Glomerular endothelial cell (primary cell): Measurements from ENCODE around the gene INPP4A. TPM values are rescaled to one million over a fixed set of nuclear protein-coding genes. Genes with fewer than 3 reads are reported as not detected.
A peak's percentile ranks its signal among the peaks of the same experiment; 100 is the strongest.
"Not testable (repeated sequence)": the region's sequence is repeated elsewhere in the genome, so short reads cannot be mapped to it uniquely, and the experiment has no call there.

Experiments used
- DNase-seq: peaks from one replicate; pipeline ENCODE4 v3.0.0-alpha.2; 2011; ENCODE audit warnings: low read depth, low spot score; ENCODE audit errors: extremely low read depth
- total RNA-seq: library from RNA; depleted of rRNA; stranded (reverse); fragments of >200 nt; gene quantifications from 2 replicates; pipeline ENCODE4 v1.2.3, GENCODE V29; 2015

Gene INPP4A
- total RNA-seq = 21.9 and 30.6 TPM in 2 replicates

DNA sequence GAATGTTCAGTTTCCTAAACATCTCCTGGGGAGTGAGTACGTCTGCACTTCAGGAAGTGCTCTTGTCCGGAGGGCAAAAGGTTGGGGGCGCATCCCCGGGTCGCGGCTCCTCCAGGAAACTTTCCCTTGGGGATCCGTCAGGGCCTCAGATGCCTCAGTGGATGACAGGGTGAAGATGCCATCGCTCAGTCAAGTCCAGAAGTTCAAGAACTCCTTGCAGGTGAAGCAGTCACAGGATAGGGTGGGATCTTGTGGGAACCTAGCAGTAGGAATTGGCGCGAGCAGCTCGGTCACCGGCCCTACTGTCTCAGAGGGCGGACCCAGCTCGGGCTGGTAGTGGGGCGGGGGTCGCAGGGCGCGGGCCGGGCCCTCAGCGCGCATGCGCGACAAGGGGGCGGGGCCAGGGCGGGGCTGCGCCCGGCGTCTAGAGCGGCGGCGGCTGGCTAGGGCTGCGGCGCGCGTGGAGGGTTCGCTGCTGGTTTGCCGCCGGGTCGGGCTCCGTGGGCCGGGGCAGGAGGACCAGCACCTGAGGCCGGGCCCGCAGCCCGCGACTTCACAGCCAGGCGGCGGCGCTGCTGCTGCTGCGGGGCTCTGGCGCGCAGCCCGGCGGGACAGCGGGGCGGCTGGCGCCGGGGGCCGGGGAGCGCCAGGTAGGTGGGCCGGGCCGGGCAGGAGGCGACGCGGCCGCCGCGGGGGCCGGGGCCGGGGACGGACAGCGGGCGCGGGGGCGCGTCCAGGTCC is at the start of gene INPP4A:
INPP4A (plus strand) TSS at position 423 of the 741 bp plus-strand sequence. CDS start 75,191 bp downstream, outside the sequence.
- no peak for DNase-seq

GRCh38 chr2:98395977-98396376 is 48.7 kb upstream of the INPP4A start:
- no peak for DNase-seq

DNA sequence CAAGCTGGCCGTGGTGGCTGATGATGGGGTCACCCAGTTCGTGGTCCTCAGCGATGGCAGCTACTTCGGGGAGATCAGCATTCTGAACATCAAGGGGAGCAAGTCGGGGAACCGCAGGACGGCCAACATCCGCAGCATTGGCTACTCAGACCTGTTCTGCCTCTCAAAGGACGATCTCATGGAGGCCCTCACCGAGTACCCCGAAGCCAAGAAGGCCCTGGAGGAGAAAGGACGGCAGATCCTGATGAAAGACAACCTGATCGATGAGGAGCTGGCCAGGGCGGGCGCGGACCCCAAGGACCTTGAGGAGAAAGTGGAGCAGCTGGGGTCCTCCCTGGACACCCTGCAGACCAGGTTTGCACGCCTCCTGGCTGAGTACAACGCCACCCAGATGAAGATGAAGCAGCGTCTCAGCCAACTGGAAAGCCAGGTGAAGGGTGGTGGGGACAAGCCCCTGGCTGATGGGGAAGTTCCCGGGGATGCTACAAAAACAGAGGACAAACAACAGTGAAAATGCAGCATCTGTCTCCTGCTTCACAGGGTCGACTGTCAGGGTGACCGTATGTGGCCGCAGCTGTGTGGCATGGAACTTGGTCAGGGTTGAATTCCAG is 47.8 kb upstream of the INPP4A start:
- no peak for DNase-seq

DNA sequence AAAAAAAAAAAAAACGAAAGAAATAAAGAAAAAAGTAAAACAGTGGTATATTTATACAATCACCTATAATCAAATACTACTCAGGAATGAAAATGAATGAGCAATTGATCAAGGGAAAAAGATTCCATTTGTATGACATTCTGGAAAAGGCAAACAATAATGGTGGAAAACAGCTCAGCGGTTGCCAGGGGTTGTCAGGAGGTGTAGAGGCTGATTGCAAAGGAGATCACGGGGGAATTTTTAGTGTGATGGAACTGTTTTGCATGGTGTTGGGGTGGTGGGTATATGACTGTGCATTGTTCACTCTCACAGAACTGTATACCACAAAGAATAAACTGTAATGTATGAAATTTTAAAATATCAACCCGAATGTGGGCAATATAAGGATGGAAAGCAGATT is 45.5 kb upstream of the INPP4A start:
- DNase-seq = no peak

GRCh38 chr2:98403878-98404277 is 40.8 kb upstream of the INPP4A start:
- no peak for DNase-seq

DNA sequence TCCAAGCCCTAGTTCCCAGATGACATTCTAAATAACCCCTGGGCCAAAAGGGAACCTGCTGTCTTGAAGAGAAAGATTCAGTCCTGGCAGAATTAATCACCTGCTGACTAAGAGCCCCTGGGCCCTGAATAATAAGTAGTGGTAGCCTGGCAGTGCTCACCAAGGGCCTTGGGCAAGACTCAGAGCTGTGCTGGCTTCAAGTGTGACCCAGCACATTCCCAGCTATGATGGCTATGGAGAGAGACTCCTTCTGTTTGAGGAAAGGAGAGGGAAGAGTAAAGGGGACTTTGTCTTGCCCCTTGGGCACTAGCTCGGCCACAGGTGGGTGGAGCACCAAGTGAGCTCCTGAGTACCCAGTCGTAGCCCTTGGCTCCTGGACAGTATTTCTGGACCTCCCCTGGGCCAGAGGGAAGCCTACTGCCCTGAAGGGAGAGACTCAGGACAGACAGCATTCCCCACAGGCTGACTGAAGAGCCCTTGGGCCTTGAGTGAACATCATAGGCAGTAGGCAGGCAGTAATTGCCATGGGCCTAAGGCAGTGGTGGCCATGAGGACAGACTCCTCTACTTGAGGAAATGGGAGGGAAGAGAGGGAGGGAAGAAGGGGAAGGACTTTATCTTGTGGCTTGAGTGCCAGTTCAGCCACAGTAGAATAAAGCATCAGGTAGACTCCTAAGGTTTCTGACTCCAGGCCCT is 40.0 kb upstream of the INPP4A start:
- DNase-seq = no peak

DNA sequence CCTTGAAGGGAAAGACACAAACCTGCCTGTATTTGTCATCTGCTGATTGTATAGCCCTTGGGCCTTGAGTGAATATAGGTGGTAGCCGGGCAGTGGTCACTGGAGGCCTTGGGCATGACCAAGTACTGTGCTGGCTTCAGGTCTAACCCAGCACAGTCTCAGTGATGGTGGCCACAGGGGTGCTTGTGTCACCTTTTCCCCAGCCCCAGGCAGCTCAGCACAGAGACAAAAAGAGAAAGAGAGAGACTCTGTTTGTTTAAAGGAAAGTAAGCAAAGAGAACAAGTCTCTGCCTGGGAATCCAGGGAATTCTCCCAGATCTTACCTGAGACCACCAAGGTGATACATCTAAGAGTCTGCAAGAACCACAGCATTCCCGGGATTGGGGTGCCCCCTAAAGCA is 39.4 kb upstream of the INPP4A start:
- no peak for DNase-seq

DNA sequence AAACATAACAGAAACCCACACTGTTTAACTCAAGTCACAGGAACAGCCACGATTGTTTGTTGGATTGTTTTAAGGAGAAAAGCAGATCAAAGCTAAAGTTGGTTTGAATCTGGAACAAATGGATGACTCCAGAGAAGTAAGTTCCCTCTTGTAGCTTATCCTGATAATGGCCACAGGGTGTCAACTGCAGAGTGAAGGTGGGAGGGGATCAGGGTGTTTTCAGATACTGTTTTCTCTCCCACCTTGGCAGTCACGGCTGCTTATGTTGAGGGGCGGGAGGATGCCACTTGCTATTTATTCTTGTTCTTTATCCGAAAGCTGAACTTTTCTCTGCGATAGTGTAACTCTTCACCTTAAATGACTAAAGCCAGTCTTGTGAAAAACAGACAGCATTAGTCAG is 36.5 kb upstream of the INPP4A start:
- DNase-seq = no peak

DNA sequence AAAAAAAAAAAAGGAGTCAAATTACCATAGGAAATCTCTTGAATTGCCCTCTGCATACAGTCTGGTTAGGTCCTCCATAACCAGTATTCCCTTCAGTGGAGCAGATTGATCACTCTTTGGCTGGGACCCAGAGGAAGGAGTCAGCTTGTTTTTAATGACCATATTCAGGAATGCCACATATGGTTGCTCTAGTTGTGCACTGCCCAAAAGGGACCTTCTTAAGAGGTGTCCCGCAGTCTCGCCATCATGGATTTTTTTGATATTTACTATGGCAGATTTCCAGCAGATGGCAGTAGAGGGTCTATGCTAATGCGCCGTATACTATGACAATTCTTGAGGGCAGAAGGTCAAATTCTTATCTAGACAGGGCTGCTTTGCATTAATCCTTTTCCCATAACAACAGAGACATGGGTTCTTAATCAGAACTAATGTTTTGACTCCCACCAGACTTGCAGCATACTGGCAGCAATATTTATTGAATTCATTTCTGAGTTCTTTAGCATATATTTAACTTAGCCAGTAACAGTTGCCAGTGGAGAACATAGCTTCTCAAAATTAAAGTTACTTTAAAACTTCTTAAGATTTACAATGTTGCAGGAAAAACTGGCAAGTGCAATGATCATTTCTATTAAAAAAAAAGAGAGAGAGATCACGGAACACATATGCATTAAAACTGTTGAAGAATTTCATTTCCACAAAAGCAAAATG is 31.8 kb upstream of the INPP4A start:
- peak; percentile 60 for DNase-seq

DNA sequence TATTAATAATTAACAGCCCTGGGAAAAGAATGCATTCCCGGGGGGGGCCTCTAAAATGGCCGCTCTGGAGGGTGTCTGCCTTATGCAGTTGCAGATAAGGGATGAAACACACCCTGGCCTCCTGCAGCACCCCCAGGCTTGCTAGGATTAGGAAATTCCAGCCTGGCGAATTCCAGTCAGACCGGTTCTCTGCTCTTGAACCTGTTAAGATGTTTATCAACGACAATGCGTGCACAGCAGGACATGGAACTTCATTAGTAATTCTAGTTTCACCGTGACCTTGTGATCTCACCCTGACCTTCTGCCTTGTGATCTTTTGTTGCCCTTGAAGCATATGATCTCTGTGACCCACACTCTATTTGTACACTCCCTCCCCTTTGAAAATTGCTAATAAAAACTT is 30.4 kb upstream of the INPP4A start:
- not testable (repeated sequence) for DNase-seq

GRCh38 chr2:98415719-98416248 is 28.9 kb upstream of the INPP4A start:
- not testable (repeated sequence) for DNase-seq

- no peak for DNase-seq
Observed at GRCh38 chr2:98416383-98417159, 28.1 kb upstream of the INPP4A start.

DNA sequence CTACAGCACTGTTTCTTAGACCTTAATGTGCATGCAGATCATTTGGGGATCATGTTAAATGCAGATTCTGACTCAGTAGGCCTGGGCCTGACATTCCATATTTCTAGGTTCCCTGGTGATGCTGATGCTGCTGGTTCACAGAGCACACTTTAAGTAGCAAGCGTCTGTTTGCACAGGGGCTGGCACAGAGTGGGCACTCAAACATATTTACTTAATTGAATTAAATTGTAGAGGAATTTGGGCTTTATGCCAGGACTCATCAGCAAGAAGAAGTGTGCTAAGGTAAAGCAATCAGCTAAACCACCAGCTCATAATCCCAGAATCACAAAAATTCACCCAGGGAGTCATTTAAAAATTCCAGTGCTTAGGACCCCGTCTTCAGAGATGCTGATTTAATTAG is 25.1 kb upstream of the INPP4A start:
- no peak for DNase-seq

DNA sequence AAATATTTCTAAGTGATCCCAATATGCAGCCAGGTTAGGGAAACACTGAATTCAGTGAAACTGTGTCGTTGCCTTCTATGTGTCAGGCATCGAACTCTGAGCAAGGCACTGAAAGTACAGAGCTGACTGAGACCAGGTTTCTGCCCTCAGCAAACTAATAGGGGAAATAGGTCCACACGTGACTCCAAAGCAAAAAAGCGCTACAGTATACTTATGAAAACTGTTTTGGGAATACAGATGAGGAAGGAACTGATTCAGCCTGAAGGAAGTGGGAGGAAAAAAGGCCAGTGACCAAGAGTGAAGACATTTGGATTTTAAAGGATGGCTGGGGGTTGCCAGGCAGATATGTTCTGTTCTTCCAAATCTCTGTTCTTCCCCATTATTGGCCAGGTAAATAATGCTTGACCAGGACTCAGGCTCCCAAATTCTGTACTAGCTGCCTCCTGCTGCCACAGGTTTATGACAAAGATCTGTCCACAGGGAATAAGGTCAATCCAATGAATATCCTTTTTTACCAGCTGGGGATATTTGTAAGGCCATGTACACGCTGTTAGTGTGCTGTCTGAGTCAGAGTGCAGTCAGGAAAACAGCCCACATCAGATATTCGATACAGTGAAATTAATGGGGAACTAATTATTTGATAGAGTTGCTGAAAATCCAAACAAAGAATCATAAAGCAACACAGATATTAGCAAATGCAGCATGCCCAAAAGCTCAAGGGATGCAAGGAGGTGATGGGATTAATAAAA is 24.5 kb upstream of the INPP4A start:
- DNase-seq = no peak

- DNase-seq = no peak
Observed at GRCh38 chr2:98422449-98422848, 22.2 kb upstream of the INPP4A start.

DNA sequence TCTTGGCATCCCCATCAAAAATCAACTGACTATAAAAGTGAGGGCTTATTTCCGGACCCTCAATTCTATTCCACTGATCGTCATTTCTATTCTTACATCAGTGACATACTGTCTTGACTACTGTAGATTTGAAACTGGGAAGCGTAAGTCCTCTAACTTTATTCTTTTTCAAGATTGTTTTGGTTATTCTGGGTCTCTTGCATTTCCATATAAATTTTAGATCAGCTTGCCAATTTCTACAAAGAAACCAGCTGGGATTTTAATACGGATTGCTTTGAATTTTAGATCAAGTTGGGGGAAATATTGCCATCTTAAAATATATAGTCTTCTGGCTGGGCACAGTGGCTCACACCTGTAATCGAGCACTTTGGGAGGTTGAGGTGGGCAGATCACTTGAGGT is 17.9 kb upstream of the INPP4A start:
- no peak for DNase-seq

DNA sequence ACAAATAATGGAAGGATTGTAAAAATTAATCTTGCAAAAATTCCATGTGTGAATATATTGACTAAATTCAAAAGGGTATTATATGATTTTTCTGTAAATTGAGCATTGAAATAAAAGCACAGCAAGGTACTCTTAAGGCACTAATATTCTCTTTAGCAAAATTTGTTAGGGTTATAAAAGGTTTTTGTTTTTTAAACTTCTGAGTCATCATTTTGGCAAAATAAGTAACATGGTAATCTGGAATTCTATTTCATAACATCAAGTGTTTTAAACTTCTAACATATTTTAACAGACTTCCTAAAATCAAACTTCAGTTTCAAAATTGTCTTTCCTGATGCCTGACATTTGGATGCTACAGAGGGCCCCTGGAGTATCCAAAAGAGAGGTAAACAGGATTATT is 12.5 kb upstream of the INPP4A start:
- DNase-seq = no peak

GRCh38 chr2:98433363-98433964 is 11.2 kb upstream of the INPP4A start:
- no peak for DNase-seq

- no peak for DNase-seq
Observed at GRCh38 chr2:98434492-98434891, 10.2 kb upstream of the INPP4A start.
